SK-N-SH treated with all-trans-retinoic acid at 6 μM for 48 hours (cell line): ENCODE data around the gene GABBR2.

ENCODE experiments used
- OSR1 ChIP-seq: fragments of 250-450 bp; sonication (Bioruptor Pico); IDR thresholded peaks from 2 replicates; pipeline ENCODE4 v1.8.0; 2022; ENCODE audit warnings: moderate library complexity, mild to moderate bottlenecking, inconsistent platforms
- PATZ1 ChIP-seq: fragments of 250-450 bp; sonication (Bioruptor Pico); IDR thresholded peaks from 2 replicates; pipeline ENCODE4 v1.8.0; 2020; ENCODE audit warnings: mild to moderate bottlenecking, moderate library complexity, borderline replicate concordance
- TCF4 ChIP-seq: fragments of 250-450 bp; sonication (Bioruptor Pico); IDR thresholded peaks from 2 replicates; pipeline ENCODE4 v1.8.0; 2021; ENCODE audit warnings: mild to moderate bottlenecking, moderate library complexity, borderline replicate concordance

DNA sequence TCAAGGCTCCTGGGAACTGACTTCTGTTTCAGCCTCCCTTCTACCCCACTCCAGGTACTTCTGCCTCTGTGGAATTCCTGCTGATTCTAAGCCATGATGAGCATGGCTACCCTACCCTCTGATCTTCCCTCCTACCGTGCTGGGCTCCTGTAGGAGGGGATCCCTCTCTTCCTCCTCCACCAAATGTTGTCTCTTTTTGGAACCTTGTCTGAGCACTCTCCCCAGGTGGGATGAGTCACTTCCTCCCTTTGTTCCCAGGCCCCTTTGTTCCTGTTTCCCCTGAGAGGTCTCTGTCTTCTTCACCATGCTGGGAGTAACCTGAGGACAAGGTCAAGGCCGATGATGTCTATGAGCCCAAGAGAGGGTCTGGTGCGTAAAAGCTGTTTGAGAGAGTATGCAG, 213.2 kb downstream of the GABBR2 start:
- TF ChIP-seq TCF4 (CRISPR knock-in tag) (no peak), PATZ1 (CRISPR knock-in tag) (no peak), OSR1 (no peak)
